NT2/D1 (cell line): ENCODE measurements around the gene MRPS6.

Experiments used
- SUZ12 ChIP-seq: IDR thresholded peaks from 2 replicates; pipeline ENCODE4 v1.6.1; 2011; ENCODE audit not compliant: insufficient read length, insufficient read depth; ENCODE audit errors: extremely low read depth
- YY1 ChIP-seq: IDR thresholded peaks from 2 replicates; pipeline ENCODE4 v1.6.1; 2011; ENCODE audit not compliant: insufficient read length, insufficient read depth

DNA sequence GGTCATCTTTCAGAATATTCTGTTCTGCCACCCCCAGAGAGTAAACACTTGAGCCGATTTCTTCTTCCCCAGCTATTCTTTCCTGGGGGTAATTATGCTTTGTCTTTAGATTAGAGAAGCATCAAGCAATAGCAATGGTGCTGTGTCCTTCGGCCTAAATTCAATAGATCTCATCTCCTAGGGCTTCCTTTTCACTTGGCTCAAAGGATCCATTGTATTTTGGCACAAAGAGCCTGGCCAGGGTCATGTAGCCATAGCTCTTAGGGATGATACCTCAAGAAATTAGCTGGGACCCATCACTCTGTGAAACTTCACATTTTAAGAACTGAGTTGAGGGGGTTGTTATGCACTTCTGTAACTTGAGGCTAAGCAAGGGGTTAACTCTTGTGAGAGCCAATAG is 27.0 kb downstream of the MRPS6 start:
- TF ChIP-seq SUZ12 = no peak
- TF ChIP-seq YY1 = no peak
